ENCODE measurements around the gene AGXT2.

GRCh38 chr5:34993951-34994350 lies 53.8 kb downstream of the AGXT2 start:
- TF ChIP-seq CTCF (IDR thresholded peaks at IDR 0.05; ENCODE audit: low read depth, low read length, missing input control), result no peak
- TF ChIP-seq TAF1 (conservative IDR thresholded peaks at IDR 0.05), result no peak
- no peak for TF ChIP-seq YY1 (IDR thresholded peaks at IDR 0.05)
